Measurements from ENCODE around the gene MESP2. TPM values are rescaled to one million over a fixed set of nuclear protein-coding genes. Genes with fewer than 3 reads are reported as not detected.
"Not testable (repeated sequence)": the region's sequence is repeated elsewhere in the genome, so short reads cannot be mapped to it uniquely, and the experiment has no call there.

Gene MESP2
- total and polyA plus RNA-seq, 3 experiments from 2014 or later, result not detected

- Histone ChIP-seq H3K4me1 (ENCODE audit: insufficient read depth, low read length) (no peaks in the 10 kb centered on the region), H3K9me3 (ENCODE audit: low read length) (no peaks in the 10 kb centered on the region), H3K4me3 (ENCODE audit: low read length) (no peak overlapping the region), H3K27me3 (ENCODE audit: insufficient read depth, low read length, poor library complexity, severe bottlenecking) (peaks cover 16% of the 10 kb centered on the region), H3K36me3 (ENCODE audit: insufficient read depth, low read length) (no peaks in the 10 kb centered on the region), H3K27ac (ENCODE audit: low read depth, low read length) (no peak overlapping the region)
- Mint-ChIP-seq H3K9me3 (no peaks in the 10 kb centered on the region), H3K36me3 (no peaks in the 10 kb centered on the region), H3K4me3 (peak overlapping the region in 1 of 7 donors; percentile 66), H3K27ac (no peak overlapping the region), H3K4me1 (peaks cover 0 to 4% (median 0%) of the 10 kb centered on the region in 3 donors), H3K27me3 (peaks cover 21 to 40% of the 10 kb centered on the region in 2 donors)
- DNase-seq, result no peak
- ChIA-PET CTCF (interaction anchor here (0.9 kb wide), 1 partner anchor 9 kb away, joined by 3 read pairs; no protein-coding TSS in a partner anchor), POLR2A (no interaction called here)
Measured at GRCh38 chr15:89777782-89778380, 1.7 kb downstream of the MESP2 start.

- H3K9me3 Mint-ChIP-seq, result no peaks in the 10 kb centered on the region
- Histone ChIP-seq H3K27me3 (ENCODE audit: insufficient read depth, low read length, poor library complexity, severe bottlenecking) (peaks cover 16% of the 10 kb centered on the region), H3K4me1 (ENCODE audit: insufficient read depth, low read length) (no peaks in the 10 kb centered on the region), H3K4me3 (ENCODE audit: low read length) (no peak overlapping the region), H3K36me3 (ENCODE audit: insufficient read depth, low read length) (no peaks in the 10 kb centered on the region), H3K27ac (ENCODE audit: low read depth, low read length) (no peak overlapping the region), H3K9me3 (ENCODE audit: low read length) (no peaks in the 10 kb centered on the region)
- CTCF ChIA-PET, result no interaction called here
- no peak overlapping the region for H3K4me3 Mint-ChIP-seq
- no peaks in the 10 kb centered on the region for H3K36me3 Mint-ChIP-seq
- H3K27ac Mint-ChIP-seq, result no peak overlapping the region
- H3K4me1 Mint-ChIP-seq, result peaks cover 0 to 4% (median 0%) of the 10 kb centered on the region in 3 donors
- POLR2A ChIA-PET, result no interaction called here
- DNase-seq, result no peak
- H3K27me3 Mint-ChIP-seq, result peaks cover 21 to 43% of the 10 kb centered on the region in 2 donors
Measured at GRCh38 chr15:89778861-89779260, 2.7 kb downstream of the MESP2 start.

GRCh38 chr15:89780601-89781000 lies 4.5 kb downstream of the MESP2 start:
- H3K36me3 ChIP-seq (ENCODE audit: insufficient read depth, low read length), result no peaks in the 10 kb centered on the region
- no peak overlapping the region for H3K4me3 ChIP-seq (ENCODE audit: low read length)
- H3K36me3 Mint-ChIP-seq, result no peaks in the 10 kb centered on the region
- H3K4me1 ChIP-seq (ENCODE audit: insufficient read depth, low read length), result no peaks in the 10 kb centered on the region
- CTCF ChIA-PET, result no interaction called here
- POLR2A ChIA-PET, result no interaction called here
- H3K9me3 ChIP-seq (ENCODE audit: low read length), result no peaks in the 10 kb centered on the region
- H3K27ac ChIP-seq (ENCODE audit: low read depth, low read length), result no peak overlapping the region
- peaks cover 21 to 40% of the 10 kb centered on the region in 2 donors for H3K27me3 Mint-ChIP-seq
- DNase-seq, result no peak
- H3K27ac Mint-ChIP-seq, result peak overlapping the region in 1 of 8 donors; percentile 43
- H3K27me3 ChIP-seq (ENCODE audit: insufficient read depth, low read length, poor library complexity, severe bottlenecking), result peaks cover 16% of the 10 kb centered on the region
- no peaks in the 10 kb centered on the region for H3K9me3 Mint-ChIP-seq
- H3K4me1 Mint-ChIP-seq, result peaks cover 0 to 4% (median 0%) of the 10 kb centered on the region in 3 donors
- H3K4me3 Mint-ChIP-seq, result no peak overlapping the region

GRCh38 chr15:89781055-89781454 lies 4.9 kb downstream of the MESP2 start:
- peaks cover 16% of the 10 kb centered on the region for H3K27me3 ChIP-seq (ENCODE audit: insufficient read depth, low read length, poor library complexity, severe bottlenecking)
- DNase-seq, result no peak
- H3K27ac Mint-ChIP-seq, result no peak overlapping the region
- peaks cover 0 to 4% (median 0%) of the 10 kb centered on the region in 3 donors for H3K4me1 Mint-ChIP-seq
- H3K4me3 ChIP-seq (ENCODE audit: low read length), result no peak overlapping the region
- POLR2A ChIA-PET, result no interaction called here
- H3K4me1 ChIP-seq (ENCODE audit: insufficient read depth, low read length), result no peaks in the 10 kb centered on the region
- CTCF ChIA-PET, result no interaction called here
- H3K36me3 ChIP-seq (ENCODE audit: insufficient read depth, low read length), result no peaks in the 10 kb centered on the region
- no peak overlapping the region for H3K27ac ChIP-seq (ENCODE audit: low read depth, low read length)
- H3K9me3 Mint-ChIP-seq, result no peaks in the 10 kb centered on the region
- no peaks in the 10 kb centered on the region for H3K36me3 Mint-ChIP-seq
- H3K4me3 Mint-ChIP-seq, result no peak overlapping the region
- peaks cover 21 to 43% of the 10 kb centered on the region in 2 donors for H3K27me3 Mint-ChIP-seq
- no peaks in the 10 kb centered on the region for H3K9me3 ChIP-seq (ENCODE audit: low read length)

- H3K4me3 Mint-ChIP-seq, result no peak overlapping the region
- H3K36me3 Mint-ChIP-seq, result no peaks in the 10 kb centered on the region
- ChIA-PET CTCF (no interaction called here), POLR2A (no interaction called here)
- H3K27me3 Mint-ChIP-seq, result peaks cover 20 to 43% of the 10 kb centered on the region in 2 donors
- no peaks in the 10 kb centered on the region for H3K9me3 ChIP-seq (ENCODE audit: low read length)
- peaks cover 13% of the 10 kb centered on the region for H3K27me3 ChIP-seq (ENCODE audit: insufficient read depth, low read length, poor library complexity, severe bottlenecking)
- H3K4me3 ChIP-seq (ENCODE audit: low read length), result no peak overlapping the region
- H3K4me1 Mint-ChIP-seq, result peaks cover 0 to 3% (median 0%) of the 10 kb centered on the region in 3 donors
- no peaks in the 10 kb centered on the region for H3K9me3 Mint-ChIP-seq
- no peak for DNase-seq
- H3K36me3 ChIP-seq (ENCODE audit: insufficient read depth, low read length), result no peaks in the 10 kb centered on the region
- no peak overlapping the region for H3K27ac Mint-ChIP-seq
- peak overlapping the region; percentile 43 for H3K27ac ChIP-seq (ENCODE audit: low read depth, low read length)
- H3K4me1 ChIP-seq (ENCODE audit: insufficient read depth, low read length), result no peaks in the 10 kb centered on the region
Measured at GRCh38 chr15:89781891-89782618, 5.9 kb downstream of the MESP2 start.

GRCh38 chr15:89782619-89782950 lies 6.5 kb downstream of the MESP2 start:
- H3K36me3 ChIP-seq (ENCODE audit: insufficient read depth, low read length); H3K4me3 Mint-ChIP-seq; H3K9me3 ChIP-seq (ENCODE audit: low read length); H3K36me3 Mint-ChIP-seq; H3K4me3 ChIP-seq (ENCODE audit: low read length); H3K4me1 ChIP-seq (ENCODE audit: insufficient read depth, low read length); DNase-seq; POLR2A ChIA-PET; CTCF ChIA-PET; H3K4me1 Mint-ChIP-seq; H3K27ac Mint-ChIP-seq; H3K9me3 Mint-ChIP-seq; H3K27me3 ChIP-seq (ENCODE audit: insufficient read depth, low read length, poor library complexity, severe bottlenecking): not testable (repeated sequence)
- peaks cover 19 to 37% of the 10 kb centered on the region in 2 donors for H3K27me3 Mint-ChIP-seq
- peak overlapping the region; percentile 33 for H3K27ac ChIP-seq (ENCODE audit: low read depth, low read length)

- POLR2A ChIA-PET, result no interaction called here
- no peaks in the 10 kb centered on the region for H3K36me3 ChIP-seq (ENCODE audit: insufficient read depth, low read length)
- DNase-seq, result no peak
- H3K4me3 Mint-ChIP-seq, result no peak overlapping the region
- CTCF ChIA-PET, result no interaction called here
- no peaks in the 10 kb centered on the region for H3K4me1 ChIP-seq (ENCODE audit: insufficient read depth, low read length)
- no peak overlapping the region for H3K4me3 ChIP-seq (ENCODE audit: low read length)
- H3K36me3 Mint-ChIP-seq, result no peaks in the 10 kb centered on the region
- peaks cover 18 to 37% of the 10 kb centered on the region in 2 donors for H3K27me3 Mint-ChIP-seq
- peaks cover 0 to 11% (median 4%) of the 10 kb centered on the region in 5 donors for H3K9me3 Mint-ChIP-seq
- H3K9me3 ChIP-seq (ENCODE audit: low read length), result no peaks in the 10 kb centered on the region
- peaks cover 8% of the 10 kb centered on the region for H3K27me3 ChIP-seq (ENCODE audit: insufficient read depth, low read length, poor library complexity, severe bottlenecking)
- peak overlapping the region in 1 of 8 donors; percentile 63 for H3K27ac Mint-ChIP-seq
- H3K4me1 Mint-ChIP-seq, result no peaks in the 10 kb centered on the region
- H3K27ac ChIP-seq (ENCODE audit: low read depth, low read length), result peak overlapping the region; percentile 33
Measured at GRCh38 chr15:89783111-89783860, 7.2 kb downstream of the MESP2 start.

All from CD8-positive, alpha-beta memory T cell (primary cell).